ENCODE results near the gene GID8.
"Not testable (repeated sequence)": the region's sequence is repeated elsewhere in the genome, so short reads cannot be mapped to it uniquely, and the experiment has no call there.

GID8 gene

GRCh38 chr20:62921119-62921687 is 16.7 kb upstream of the GID8 start:
- no peaks in the 10 kb centered on the region for H3K27me3 ChIP-seq (replicated peaks; ENCODE audit: control insufficient read depth, insufficient read depth, low read length, poor library complexity, severe bottlenecking)
- no peaks in the 10 kb centered on the region for H3K9me3 ChIP-seq (ENCODE audit: control insufficient read depth, low read length)
- H3K36me3 ChIP-seq (ENCODE audit: control insufficient read depth, insufficient read depth, low read length) = no peaks in the 10 kb centered on the region
- peak overlapping the region; percentile 9 for H3K4me3 ChIP-seq (ENCODE audit: insufficient read depth, low read depth, low read length, poor library complexity, severe bottlenecking)
- peaks cover 80% of the 10 kb centered on the region for H3K4me1 ChIP-seq (ENCODE audit: control insufficient read depth, insufficient read depth, low read length, poor library complexity, severe bottlenecking)
- H3K27ac ChIP-seq (ENCODE audit: insufficient read depth, low read length, poor library complexity, severe bottlenecking) = no peak overlapping the region
- DNase-seq = peak; percentile 42 to 61 (median 52)

GRCh38 chr20:62922451-62922921 is 15.5 kb upstream of the GID8 start:
- peak; percentile 34 to 50 (median 39) for DNase-seq

DNA sequence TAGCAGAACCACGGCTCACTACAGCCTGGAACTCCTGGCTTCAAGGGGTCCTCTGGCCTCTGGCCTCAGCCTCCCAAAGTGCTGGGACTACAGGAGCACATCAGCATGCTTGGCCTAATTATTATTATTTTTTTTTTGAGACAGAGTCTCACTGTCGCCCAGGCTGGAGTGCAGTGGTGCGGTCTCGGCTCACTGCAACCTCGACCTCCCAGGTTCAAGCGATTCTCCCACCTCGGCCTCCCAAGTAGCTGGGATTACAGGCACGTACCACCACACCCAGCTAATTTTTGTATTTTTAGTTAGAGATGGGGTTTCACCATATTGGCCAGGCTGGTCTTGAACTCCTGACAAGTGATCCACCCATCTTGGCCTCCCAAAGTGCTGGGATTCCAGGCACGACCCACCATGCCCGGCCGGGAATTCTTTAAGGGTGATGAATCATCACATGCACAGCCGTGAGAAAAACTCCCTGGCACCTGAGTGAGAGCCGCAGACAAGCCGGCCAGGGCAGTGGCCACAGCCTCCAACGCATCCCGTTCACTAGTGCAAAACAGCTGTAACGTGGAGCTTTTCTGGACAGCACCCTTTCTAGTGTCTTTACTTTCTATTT is 14.8 kb upstream of the GID8 start:
- Histone ChIP-seq H3K27ac (ENCODE audit: insufficient read depth, low read length, poor library complexity, severe bottlenecking) (peak overlapping the region; percentile 93), H3K4me3 (ENCODE audit: insufficient read depth, low read depth, low read length, poor library complexity, severe bottlenecking) (peak overlapping the region; percentile 7), H3K4me1 (ENCODE audit: control insufficient read depth, insufficient read depth, low read length, poor library complexity, severe bottlenecking) (peaks cover 82% of the 10 kb centered on the region)
- not testable (repeated sequence) for H3K9me3 ChIP-seq (ENCODE audit: control insufficient read depth, low read length); H3K27me3 ChIP-seq (replicated peaks; ENCODE audit: control insufficient read depth, insufficient read depth, low read length, poor library complexity, severe bottlenecking); DNase-seq; H3K36me3 ChIP-seq (ENCODE audit: control insufficient read depth, insufficient read depth, low read length)

More at GRCh38 chr20:62922451-62922921, 15.5 kb upstream of the GID8 start:
- Histone ChIP-seq H3K4me1 (ENCODE audit: control insufficient read depth, insufficient read depth, low read length, poor library complexity, severe bottlenecking) (peaks cover 81% of the 10 kb centered on the region), H3K27ac (ENCODE audit: insufficient read depth, low read length, poor library complexity, severe bottlenecking) (peak overlapping the region; percentile 93), H3K9me3 (ENCODE audit: control insufficient read depth, low read length) (no peaks in the 10 kb centered on the region), H3K27me3 (replicated peaks; ENCODE audit: control insufficient read depth, insufficient read depth, low read length, poor library complexity, severe bottlenecking) (no peaks in the 10 kb centered on the region), H3K4me3 (ENCODE audit: insufficient read depth, low read depth, low read length, poor library complexity, severe bottlenecking) (peak overlapping the region; percentile 7), H3K36me3 (ENCODE audit: control insufficient read depth, insufficient read depth, low read length) (no peaks in the 10 kb centered on the region)

DNA sequence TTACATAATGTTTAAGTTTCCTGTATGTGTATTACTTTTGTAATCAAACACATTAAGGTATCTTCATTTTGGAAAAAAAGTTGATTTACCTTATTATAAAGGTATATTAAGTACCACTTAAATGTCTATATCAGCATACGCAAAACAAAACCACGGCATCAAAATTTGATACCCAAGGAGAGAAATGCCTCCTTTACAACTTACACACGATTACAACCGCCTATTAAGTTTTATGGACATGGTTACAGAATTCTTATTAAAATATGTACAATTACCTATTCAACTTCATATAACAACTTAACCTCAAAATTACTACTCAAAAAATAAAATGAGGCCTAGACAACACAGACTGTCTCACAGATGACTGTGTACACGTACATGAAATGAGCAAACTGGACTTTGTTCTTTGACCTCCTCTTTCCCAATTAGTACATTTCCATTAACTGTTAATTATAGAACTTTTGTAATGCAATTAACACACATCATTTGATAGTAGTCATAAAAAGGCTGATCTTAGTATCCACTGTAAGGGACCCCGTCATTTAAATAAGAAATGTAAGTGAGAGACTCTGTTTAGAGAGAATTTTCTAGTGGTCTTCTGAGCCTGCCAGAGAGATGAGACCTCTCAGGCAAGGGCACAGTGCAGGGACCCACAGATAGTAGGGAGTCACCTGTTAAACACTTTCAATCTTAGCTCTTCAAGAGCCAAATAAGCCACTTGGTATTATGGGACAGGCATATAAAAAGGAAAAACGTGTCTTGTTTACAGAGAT is 14.1 kb upstream of the GID8 start:
- H3K27ac ChIP-seq (ENCODE audit: insufficient read depth, low read length, poor library complexity, severe bottlenecking) = peak overlapping the region; percentile 93

GRCh38 chr20:62924442-62925075 is 13.4 kb upstream of the GID8 start:
- peak in 1 of 3 donors; percentile 39 for DNase-seq
- no peaks in the 10 kb centered on the region for H3K36me3 ChIP-seq (ENCODE audit: control insufficient read depth, insufficient read depth, low read length)
- peak overlapping the region; percentile 92 for H3K4me3 ChIP-seq (ENCODE audit: insufficient read depth, low read depth, low read length, poor library complexity, severe bottlenecking)
- no peaks in the 10 kb centered on the region for H3K9me3 ChIP-seq (ENCODE audit: control insufficient read depth, low read length)
- peak overlapping the region; percentile 93 for H3K27ac ChIP-seq (ENCODE audit: insufficient read depth, low read length, poor library complexity, severe bottlenecking)
- H3K27me3 ChIP-seq (replicated peaks; ENCODE audit: control insufficient read depth, insufficient read depth, low read length, poor library complexity, severe bottlenecking) = no peaks in the 10 kb centered on the region
- peaks cover 75% of the 10 kb centered on the region for H3K4me1 ChIP-seq (ENCODE audit: control insufficient read depth, insufficient read depth, low read length, poor library complexity, severe bottlenecking)

More for the DNA sequence above, 14.1 kb upstream of the GID8 start:
- Histone ChIP-seq H3K4me3 (ENCODE audit: insufficient read depth, low read depth, low read length, poor library complexity, severe bottlenecking) (peak overlapping the region; percentile 92), H3K36me3 (ENCODE audit: control insufficient read depth, insufficient read depth, low read length) (no peaks in the 10 kb centered on the region), H3K27me3 (replicated peaks; ENCODE audit: control insufficient read depth, insufficient read depth, low read length, poor library complexity, severe bottlenecking) (no peaks in the 10 kb centered on the region), H3K9me3 (ENCODE audit: control insufficient read depth, low read length) (no peaks in the 10 kb centered on the region), H3K4me1 (ENCODE audit: control insufficient read depth, insufficient read depth, low read length, poor library complexity, severe bottlenecking) (peaks cover 82% of the 10 kb centered on the region)
- DNase-seq = no peak

- no peaks in the 10 kb centered on the region for H3K36me3 ChIP-seq (ENCODE audit: control insufficient read depth, insufficient read depth, low read length)
- no peaks in the 10 kb centered on the region for H3K9me3 ChIP-seq (ENCODE audit: control insufficient read depth, low read length)
- H3K27me3 ChIP-seq (replicated peaks; ENCODE audit: control insufficient read depth, insufficient read depth, low read length, poor library complexity, severe bottlenecking) = no peaks in the 10 kb centered on the region
- H3K4me1 ChIP-seq (ENCODE audit: control insufficient read depth, insufficient read depth, low read length, poor library complexity, severe bottlenecking) = peaks cover 75% of the 10 kb centered on the region
- no peak for DNase-seq
- peak overlapping the region; percentile 93 for H3K27ac ChIP-seq (ENCODE audit: insufficient read depth, low read length, poor library complexity, severe bottlenecking)
- peak overlapping the region; percentile 92 for H3K4me3 ChIP-seq (ENCODE audit: insufficient read depth, low read depth, low read length, poor library complexity, severe bottlenecking)
Measured at GRCh38 chr20:62925076-62925419, 12.9 kb upstream of the GID8 start.

GRCh38 chr20:62925420-62926228 is 12.3 kb upstream of the GID8 start:
- Histone ChIP-seq H3K27me3 (replicated peaks; ENCODE audit: control insufficient read depth, insufficient read depth, low read length, poor library complexity, severe bottlenecking) (no peaks in the 10 kb centered on the region), H3K4me3 (ENCODE audit: insufficient read depth, low read depth, low read length, poor library complexity, severe bottlenecking) (peak overlapping the region; percentile 92), H3K36me3 (ENCODE audit: control insufficient read depth, insufficient read depth, low read length) (no peaks in the 10 kb centered on the region), H3K4me1 (ENCODE audit: control insufficient read depth, insufficient read depth, low read length, poor library complexity, severe bottlenecking) (peaks cover 70% of the 10 kb centered on the region), H3K27ac (ENCODE audit: insufficient read depth, low read length, poor library complexity, severe bottlenecking) (peak overlapping the region; percentile 93), H3K9me3 (ENCODE audit: control insufficient read depth, low read length) (no peaks in the 10 kb centered on the region)
- peak; percentile 38 to 48 (median 41) for DNase-seq

DNA sequence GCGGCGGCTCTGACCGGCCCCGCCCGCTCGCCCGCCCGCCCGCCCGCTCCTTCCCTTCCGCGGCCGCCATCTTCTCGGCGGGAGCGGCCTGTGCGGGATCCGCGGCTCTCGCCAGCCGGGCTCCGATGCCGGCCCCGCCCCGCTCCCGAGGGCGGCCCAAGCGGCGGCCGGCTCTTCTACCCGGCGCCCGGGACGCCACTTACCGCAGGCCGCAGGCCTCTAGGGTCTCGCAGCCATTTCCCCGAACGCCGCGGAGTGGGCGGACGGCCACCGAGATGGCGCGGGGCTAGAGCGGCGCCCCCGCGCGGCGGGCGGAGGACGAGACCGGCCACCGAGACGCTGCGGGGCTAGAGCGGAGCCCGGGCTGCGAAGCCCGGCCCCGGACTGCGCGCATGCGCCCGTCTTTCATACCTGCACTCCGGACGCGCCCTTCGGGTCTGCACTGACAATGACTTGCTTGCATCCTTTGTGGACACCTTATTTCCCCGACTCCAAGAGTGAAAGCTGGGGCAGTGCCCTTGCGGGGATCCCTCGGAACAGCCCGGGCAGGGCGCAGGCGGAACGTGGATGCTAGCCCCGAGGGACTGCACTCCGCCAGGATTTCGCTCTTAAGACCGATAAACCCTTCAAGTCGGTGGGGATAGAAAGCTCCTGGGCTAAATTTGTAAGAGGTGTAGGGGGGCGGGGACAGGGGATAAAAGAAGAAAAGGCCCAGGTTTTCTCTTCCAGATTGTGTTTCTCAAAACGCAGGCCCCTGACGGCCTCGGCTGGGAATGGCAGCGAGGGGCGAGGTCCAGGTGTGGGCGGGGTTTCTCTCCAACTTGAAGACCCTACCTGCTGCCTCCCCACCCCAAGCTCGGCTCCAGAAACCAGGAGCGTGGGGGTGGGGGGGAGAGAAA is 11.5 kb upstream of the GID8 start, which contains the start of gene DIDO1:
DIDO1 (minus strand) TSS at position 277 of the 899 bp plus-strand sequence.
- Histone ChIP-seq H3K27ac (ENCODE audit: insufficient read depth, low read length, poor library complexity, severe bottlenecking) (peak within 1 kb of the TSS; percentile 93), H3K27me3 (replicated peaks; ENCODE audit: control insufficient read depth, insufficient read depth, low read length, poor library complexity, severe bottlenecking) (no peaks in the 10 kb centered on the region), H3K4me1 (ENCODE audit: control insufficient read depth, insufficient read depth, low read length, poor library complexity, severe bottlenecking) (peaks cover 61% of the 10 kb centered on the region), H3K36me3 (ENCODE audit: control insufficient read depth, insufficient read depth, low read length) (no peaks in the 10 kb centered on the region), H3K9me3 (ENCODE audit: control insufficient read depth, low read length) (no peaks in the 10 kb centered on the region), H3K4me3 (ENCODE audit: insufficient read depth, low read depth, low read length, poor library complexity, severe bottlenecking) (peak within 1 kb of the TSS; percentile 92)
- peak; percentile 76 to 84 (median 78) for DNase-seq

Measured in effector memory CD4-positive, alpha-beta T cell (primary cell).